ENCODE results near the gene LIN28A. TPM values are rescaled to one million over a fixed set of nuclear protein-coding genes. Genes with fewer than 3 reads are reported as not detected.

LIN28A gene
- total and polyA plus RNA-seq, 2 experiments from 2014 or later: 604 to 1,571 TPM

DNA sequence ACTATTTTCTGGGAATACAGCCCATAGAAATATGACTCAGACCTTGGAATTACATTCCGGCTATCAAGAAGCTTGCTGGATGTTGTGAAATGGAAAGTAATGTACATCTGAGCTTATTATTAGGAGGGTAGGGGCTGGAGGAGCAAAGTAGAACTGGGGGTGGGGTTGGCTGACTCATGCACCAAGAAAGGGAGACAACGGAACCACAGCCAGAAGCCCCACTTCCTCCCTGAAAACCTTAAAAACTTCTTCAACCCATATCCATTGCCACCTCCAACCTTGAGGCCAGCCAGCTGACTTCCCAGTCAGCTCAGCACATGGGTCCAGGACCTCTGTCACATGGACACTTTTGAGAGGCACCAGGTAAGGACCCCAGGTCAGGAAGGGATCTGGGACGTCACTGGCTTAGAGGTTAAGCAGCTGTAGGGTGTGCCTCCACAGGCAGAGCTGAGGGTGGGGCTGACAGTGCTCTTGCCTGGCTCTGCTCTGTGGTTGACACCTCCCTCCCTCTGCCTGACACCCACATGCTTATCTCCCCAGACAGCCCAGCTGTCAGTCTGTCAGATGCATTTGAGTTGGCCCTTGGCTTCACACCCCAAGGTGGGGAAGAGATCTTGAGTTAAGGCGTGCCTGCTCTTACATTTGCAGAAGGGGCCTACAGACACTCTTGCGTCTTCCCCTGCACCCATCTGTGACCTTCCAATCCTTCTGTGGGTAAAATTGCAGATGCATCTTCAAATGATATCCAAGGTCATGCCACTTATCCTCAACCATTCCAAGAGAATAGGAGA lies 32.3 kb upstream of the LIN28A start (continued):
- no peak for TF ChIP-seq EZH2 (IDR thresholded peaks at IDR 0.05; ENCODE audit: low read depth, unreplicated experiment)
- TF ChIP-seq, protein P1, sequence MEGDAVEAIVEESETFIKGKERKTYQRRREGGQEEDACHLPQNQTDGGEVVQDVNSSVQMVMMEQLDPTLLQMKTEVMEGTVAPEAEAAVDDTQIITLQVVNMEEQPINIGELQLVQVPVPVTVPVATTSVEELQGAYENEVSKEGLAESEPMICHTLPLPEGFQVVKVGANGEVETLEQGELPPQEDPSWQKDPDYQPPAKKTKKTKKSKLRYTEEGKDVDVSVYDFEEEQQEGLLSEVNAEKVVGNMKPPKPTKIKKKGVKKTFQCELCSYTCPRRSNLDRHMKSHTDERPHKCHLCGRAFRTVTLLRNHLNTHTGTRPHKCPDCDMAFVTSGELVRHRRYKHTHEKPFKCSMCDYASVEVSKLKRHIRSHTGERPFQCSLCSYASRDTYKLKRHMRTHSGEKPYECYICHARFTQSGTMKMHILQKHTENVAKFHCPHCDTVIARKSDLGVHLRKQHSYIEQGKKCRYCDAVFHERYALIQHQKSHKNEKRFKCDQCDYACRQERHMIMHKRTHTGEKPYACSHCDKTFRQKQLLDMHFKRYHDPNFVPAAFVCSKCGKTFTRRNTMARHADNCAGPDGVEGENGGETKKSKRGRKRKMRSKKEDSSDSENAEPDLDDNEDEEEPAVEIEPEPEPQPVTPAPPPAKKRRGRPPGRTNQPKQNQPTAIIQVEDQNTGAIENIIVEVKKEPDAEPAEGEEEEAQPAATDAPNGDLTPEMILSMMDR (conservative IDR thresholded peaks at IDR 0.05; ENCODE audit: low read depth in 2 of 2): no peak
- TF ChIP-seq, protein P2, sequence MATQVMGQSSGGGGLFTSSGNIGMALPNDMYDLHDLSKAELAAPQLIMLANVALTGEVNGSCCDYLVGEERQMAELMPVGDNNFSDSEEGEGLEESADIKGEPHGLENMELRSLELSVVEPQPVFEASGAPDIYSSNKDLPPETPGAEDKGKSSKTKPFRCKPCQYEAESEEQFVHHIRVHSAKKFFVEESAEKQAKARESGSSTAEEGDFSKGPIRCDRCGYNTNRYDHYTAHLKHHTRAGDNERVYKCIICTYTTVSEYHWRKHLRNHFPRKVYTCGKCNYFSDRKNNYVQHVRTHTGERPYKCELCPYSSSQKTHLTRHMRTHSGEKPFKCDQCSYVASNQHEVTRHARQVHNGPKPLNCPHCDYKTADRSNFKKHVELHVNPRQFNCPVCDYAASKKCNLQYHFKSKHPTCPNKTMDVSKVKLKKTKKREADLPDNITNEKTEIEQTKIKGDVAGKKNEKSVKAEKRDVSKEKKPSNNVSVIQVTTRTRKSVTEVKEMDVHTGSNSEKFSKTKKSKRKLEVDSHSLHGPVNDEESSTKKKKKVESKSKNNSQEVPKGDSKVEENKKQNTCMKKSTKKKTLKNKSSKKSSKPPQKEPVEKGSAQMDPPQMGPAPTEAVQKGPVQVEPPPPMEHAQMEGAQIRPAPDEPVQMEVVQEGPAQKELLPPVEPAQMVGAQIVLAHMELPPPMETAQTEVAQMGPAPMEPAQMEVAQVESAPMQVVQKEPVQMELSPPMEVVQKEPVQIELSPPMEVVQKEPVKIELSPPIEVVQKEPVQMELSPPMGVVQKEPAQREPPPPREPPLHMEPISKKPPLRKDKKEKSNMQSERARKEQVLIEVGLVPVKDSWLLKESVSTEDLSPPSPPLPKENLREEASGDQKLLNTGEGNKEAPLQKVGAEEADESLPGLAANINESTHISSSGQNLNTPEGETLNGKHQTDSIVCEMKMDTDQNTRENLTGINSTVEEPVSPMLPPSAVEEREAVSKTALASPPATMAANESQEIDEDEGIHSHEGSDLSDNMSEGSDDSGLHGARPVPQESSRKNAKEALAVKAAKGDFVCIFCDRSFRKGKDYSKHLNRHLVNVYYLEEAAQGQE (IDR thresholded peaks at IDR 0.05; ENCODE audit: unreplicated experiment): no peak
- TF ChIP-seq ZNF114 (CRISPR knock-in tag; IDR thresholded peaks at IDR 0.05): no peak

DNA sequence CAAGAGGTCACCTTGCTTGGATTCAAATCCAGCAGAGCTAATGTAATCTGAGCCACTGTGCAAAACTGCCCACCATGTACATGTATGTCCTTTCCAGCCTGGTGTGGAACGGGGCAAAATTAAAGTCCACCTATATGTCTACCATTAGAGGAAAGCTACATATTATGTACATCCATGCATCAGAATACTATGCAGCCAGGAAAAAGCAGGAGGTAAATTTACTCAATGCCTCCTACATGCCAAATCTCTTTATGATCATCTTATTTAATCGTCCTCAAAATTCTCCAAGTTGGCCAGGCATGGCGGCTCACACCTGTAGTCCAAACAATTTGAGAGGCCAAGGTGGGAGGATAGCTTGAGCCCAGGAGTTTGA lies 31.8 kb upstream of the LIN28A start:
- Histone ChIP-seq H3F3A (replicated peaks; ENCODE audit: low read depth) (no peaks in the 10 kb centered on the region), H3K4me3 (no peak overlapping the region), H3K36me3 (ENCODE audit: insufficient read depth) (no peaks in the 10 kb centered on the region), H3K27me3 (ENCODE audit: insufficient read depth) (no peaks in the 10 kb centered on the region), H3K79me2 (replicated peaks; ENCODE audit: insufficient read depth) (no peaks in the 10 kb centered on the region), H3K4me2 (no peak overlapping the region), H3K27ac (ENCODE audit: low read depth) (no peak overlapping the region), H2AFZ (no peak overlapping the region), H3K9me2 (ENCODE audit: insufficient read depth) (no peaks in the 10 kb centered on the region), H3K4me1 (ENCODE audit: insufficient read depth) (peaks cover 7% of the 10 kb centered on the region; the same call in 1 of the 2 replicates), H4K20me1 (replicated peaks; ENCODE audit: insufficient read depth) (no peaks in the 10 kb centered on the region)
- H3K4me1 Mint-ChIP-seq: peaks cover 17% of the 10 kb centered on the region
- no peak overlapping the region for H3K27ac Mint-ChIP-seq
- no peak for ATAC-seq
- H3K9me3 Mint-ChIP-seq: no peaks in the 10 kb centered on the region
- H3K36me3 Mint-ChIP-seq (ENCODE audit: low read depth): no peaks in the 10 kb centered on the region
- DNase-seq (ENCODE audit: low spot score): no peak
- peaks cover 4% of the 10 kb centered on the region for H3K27me3 Mint-ChIP-seq (ENCODE audit: insufficient read depth, low read depth, poor library complexity)
- H3K4me3 Mint-ChIP-seq: no peak overlapping the region
- TF ChIP-seq, protein P3, sequence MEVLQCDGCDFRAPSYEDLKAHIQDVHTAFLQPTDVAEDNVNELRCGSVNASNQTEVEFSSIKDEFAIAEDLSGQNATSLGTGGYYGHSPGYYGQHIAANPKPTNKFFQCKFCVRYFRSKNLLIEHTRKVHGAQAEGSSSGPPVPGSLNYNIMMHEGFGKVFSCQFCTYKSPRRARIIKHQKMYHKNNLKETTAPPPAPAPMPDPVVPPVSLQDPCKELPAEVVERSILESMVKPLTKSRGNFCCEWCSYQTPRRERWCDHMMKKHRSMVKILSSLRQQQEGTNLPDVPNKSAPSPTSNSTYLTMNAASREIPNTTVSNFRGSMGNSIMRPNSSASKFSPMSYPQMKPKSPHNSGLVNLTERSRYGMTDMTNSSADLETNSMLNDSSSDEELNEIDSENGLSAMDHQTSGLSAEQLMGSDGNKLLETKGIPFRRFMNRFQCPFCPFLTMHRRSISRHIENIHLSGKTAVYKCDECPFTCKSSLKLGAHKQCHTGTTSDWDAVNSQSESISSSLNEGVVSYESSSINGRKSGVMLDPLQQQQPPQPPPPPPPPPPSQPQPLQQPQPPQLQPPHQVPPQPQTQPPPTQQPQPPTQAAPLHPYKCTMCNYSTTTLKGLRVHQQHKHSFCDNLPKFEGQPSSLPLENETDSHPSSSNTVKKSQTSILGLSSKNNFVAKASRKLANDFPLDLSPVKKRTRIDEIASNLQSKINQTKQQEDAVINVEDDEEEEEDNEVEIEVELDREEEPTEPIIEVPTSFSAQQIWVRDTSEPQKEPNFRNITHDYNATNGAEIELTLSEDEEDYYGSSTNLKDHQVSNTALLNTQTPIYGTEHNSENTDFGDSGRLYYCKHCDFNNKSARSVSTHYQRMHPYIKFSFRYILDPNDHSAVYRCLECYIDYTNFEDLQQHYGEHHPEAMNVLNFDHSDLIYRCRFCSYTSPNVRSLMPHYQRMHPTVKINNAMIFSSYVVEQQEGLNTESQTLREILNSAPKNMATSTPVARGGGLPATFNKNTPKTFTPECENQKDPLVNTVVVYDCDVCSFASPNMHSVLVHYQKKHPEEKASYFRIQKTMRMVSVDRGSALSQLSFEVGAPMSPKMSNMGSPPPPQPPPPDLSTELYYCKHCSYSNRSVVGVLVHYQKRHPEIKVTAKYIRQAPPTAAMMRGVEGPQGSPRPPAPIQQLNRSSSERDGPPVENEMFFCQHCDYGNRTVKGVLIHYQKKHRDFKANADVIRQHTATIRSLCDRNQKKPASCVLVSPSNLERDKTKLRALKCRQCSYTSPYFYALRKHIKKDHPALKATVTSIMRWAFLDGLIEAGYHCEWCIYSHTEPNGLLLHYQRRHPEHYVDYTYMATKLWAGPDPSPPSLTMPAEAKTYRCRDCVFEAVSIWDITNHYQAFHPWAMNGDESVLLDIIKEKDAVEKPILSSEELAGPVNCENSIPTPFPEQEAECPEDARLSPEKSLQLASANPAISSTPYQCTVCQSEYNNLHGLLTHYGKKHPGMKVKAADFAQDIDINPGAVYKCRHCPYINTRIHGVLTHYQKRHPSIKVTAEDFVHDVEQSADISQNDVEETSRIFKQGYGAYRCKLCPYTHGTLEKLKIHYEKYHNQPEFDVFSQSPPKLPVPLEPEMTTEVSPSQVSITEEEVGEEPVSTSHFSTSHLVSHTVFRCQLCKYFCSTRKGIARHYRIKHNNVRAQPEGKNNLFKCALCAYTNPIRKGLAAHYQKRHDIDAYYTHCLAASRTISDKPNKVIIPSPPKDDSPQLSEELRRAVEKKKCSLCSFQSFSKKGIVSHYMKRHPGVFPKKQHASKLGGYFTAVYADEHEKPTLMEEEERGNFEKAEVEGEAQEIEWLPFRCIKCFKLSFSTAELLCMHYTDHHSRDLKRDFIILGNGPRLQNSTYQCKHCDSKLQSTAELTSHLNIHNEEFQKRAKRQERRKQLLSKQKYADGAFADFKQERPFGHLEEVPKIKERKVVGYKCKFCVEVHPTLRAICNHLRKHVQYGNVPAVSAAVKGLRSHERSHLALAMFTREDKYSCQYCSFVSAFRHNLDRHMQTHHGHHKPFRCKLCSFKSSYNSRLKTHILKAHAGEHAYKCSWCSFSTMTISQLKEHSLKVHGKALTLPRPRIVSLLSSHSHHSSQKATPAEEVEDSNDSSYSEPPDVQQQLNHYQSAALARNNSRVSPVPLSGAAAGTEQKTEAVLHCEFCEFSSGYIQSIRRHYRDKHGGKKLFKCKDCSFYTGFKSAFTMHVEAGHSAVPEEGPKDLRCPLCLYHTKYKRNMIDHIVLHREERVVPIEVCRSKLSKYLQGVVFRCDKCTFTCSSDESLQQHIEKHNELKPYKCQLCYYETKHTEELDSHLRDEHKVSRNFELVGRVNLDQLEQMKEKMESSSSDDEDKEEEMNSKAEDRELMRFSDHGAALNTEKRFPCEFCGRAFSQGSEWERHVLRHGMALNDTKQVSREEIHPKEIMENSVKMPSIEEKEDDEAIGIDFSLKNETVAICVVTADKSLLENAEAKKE (CRISPR knock-in tag; IDR thresholded peaks at IDR 0.05): no peak
- TF ChIP-seq ZNF114 (CRISPR knock-in tag; IDR thresholded peaks at IDR 0.05): no peak
- TF ChIP-seq, protein P4, sequence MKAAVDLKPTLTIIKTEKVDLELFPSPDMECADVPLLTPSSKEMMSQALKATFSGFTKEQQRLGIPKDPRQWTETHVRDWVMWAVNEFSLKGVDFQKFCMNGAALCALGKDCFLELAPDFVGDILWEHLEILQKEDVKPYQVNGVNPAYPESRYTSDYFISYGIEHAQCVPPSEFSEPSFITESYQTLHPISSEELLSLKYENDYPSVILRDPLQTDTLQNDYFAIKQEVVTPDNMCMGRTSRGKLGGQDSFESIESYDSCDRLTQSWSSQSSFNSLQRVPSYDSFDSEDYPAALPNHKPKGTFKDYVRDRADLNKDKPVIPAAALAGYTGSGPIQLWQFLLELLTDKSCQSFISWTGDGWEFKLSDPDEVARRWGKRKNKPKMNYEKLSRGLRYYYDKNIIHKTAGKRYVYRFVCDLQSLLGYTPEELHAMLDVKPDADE (IDR thresholded peaks at IDR 0.05): no peak
- no peak for TF ChIP-seq JUNB (IDR thresholded peaks at IDR 0.05; ENCODE audit: unreplicated experiment)

Data from GM23338 (cell line).